ENCODE results near the gene KLHL30.

Gene KLHL30, protein sequence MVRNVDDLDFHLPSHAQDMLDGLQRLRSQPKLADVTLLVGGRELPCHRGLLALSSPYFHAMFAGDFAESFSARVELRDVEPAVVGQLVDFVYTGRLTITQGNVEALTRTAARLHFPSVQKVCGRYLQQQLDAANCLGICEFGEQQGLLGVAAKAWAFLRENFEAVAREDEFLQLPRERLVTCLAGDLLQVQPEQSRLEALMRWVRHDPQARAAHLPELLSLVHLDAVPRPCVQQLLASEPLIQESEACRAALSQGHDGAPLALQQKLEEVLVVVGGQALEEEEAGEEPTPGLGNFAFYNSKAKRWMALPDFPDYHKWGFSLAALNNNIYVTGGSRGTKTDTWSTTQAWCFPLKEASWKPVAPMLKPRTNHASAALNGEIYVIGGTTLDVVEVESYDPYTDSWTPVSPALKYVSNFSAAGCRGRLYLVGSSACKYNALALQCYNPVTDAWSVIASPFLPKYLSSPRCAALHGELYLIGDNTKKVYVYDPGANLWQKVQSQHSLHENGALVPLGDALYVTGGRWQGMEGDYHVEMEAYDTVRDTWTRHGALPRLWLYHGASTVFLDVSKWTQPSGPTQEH

DNA sequence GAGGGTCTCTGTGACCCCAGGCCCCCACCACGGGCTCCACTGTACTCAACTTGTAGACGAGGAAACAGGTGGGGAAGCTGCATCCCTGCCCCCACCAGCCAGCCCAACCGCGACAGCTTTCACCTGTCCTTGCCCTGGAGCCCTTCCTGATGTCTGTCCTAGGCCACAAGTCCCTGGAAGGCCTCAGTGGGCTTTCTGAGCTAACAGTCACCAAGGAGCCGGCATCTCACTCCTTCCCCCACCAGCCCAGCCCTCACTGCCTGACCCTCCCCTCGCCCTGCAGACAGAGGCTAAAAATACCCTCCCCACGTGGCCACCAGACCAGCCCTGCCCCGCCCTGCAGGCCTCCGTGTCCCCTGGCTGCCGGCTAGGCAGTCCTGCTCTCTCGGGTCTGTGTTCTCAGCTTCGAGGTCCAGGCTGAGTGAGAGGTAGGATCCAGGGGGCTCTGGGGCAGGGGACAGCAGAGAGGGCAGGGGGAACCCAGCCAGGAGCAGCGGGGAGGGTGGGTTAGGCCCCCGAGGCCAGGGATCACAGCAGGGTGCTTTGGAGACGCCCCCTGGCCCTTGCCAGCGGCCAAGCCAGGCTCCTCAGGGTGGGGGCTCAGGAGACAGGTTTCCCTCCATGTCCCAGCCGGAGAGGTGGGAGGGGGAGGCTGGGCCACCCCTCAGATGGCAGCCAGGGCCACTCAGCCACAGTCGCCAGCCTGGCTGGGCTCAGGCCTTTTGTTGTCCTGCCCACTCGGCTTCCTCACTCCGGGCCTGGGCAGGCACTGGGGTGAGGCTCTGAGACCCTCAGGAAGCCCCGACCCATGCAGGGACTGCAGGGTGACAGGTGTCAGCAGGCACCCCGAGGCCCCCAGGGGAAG, at the start of gene KLHL30:
TSS of gene KLHL30 (plus strand) at position 338 of the 865 bp plus-strand sequence. CDS start 2,087 bp downstream, outside the sequence.
- WGBS (ENCODE audit: insufficient coverage, insufficient read length): no CpG with 5 or more reads among the region's 22 CpGs
- Histone ChIP-seq H3K9me3 (ENCODE audit: control insufficient read depth, insufficient read depth, low read length) (no peaks in the 10 kb centered on the region), H3K27ac (ENCODE audit: low read length) (no peak within 1 kb of the TSS), H3K36me3 (ENCODE audit: control insufficient read depth, insufficient read depth, low read length) (no peaks in the 10 kb centered on the region), H3K4me3 (ENCODE audit: low read length) (no peak within 1 kb of the TSS), H3K4me1 (ENCODE audit: control insufficient read depth, insufficient read depth, low read length) (peaks cover 2% of the 10 kb centered on the region; the same call in 1 of the 2 replicates), H3K27me3 (ENCODE audit: control insufficient read depth, insufficient read depth, low read length) (no peaks in the 10 kb centered on the region)
- DNase-seq (ENCODE audit: low read depth, low spot score): no peak

DNA sequence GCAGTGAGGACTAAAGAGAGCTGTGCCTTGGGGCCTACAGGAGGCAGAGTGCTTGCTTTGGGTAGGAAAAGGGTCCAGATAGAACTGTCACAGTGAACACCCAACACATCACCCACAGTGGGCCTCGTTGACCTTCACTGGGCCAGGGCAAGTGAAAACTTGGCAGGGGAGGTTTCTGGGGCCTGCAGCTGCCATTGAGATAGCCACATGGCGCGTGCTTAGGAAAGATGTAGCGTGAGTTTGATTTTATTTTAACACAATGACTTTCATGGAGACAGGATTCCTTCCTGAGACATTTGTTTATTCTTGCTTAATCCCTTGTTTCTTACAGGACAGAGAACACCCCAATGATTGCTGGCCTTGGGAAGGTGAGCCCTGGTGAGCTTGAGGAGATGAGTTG, 47.6 kb upstream of the KLHL30 start:
- no peak for DNase-seq (ENCODE audit: low read depth, low spot score)
- H3K36me3 ChIP-seq (ENCODE audit: control insufficient read depth, insufficient read depth, low read length): peaks cover 2% of the 10 kb centered on the region; the same call in 1 of the 2 replicates
- no peak overlapping the region for H3K27ac ChIP-seq (ENCODE audit: low read length)
- no CpG with 5 or more reads among the region's 4 CpGs for WGBS (ENCODE audit: insufficient coverage, insufficient read length)
- no peaks in the 10 kb centered on the region for H3K4me1 ChIP-seq (ENCODE audit: control insufficient read depth, insufficient read depth, low read length)
- H3K27me3 ChIP-seq (ENCODE audit: control insufficient read depth, insufficient read depth, low read length): no peaks in the 10 kb centered on the region
- H3K9me3 ChIP-seq (ENCODE audit: control insufficient read depth, insufficient read depth, low read length): no peaks in the 10 kb centered on the region; the same call in 1 of the 2 replicates
- no peak overlapping the region for H3K4me3 ChIP-seq (ENCODE audit: low read length)

DNA sequence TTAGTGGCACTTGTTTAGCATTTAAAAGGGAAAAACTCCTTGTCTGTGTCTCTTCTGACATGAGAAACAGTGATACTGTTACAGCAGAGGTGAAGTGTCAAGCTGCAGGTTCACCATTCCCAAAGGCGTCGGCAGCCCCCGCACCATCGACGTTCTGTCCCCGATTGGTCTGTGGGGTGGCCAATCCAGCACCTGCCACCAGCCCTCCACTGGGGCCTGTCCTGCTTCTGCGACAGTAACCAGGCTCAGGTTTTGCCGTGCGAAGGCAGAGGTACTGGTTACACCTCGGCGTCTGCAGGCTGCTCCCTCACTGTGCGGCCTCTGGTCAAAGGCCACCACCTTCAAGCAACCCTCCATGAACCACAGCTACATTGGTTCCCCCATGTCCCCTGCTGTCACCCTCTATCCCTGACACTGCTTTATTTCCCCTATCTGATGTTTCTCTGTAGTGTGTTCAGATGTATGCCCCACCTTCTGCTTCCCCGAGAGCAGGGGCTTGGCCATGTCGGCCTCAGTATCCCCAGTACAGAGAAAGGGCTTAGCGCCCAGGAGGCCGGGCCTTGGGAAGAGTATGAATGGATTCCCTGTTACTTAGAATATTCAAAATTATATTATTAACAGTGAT, 46.9 kb upstream of the KLHL30 start:
- Histone ChIP-seq H3K27me3 (ENCODE audit: control insufficient read depth, insufficient read depth, low read length) (no peaks in the 10 kb centered on the region), H3K9me3 (ENCODE audit: control insufficient read depth, insufficient read depth, low read length) (no peaks in the 10 kb centered on the region), H3K27ac (ENCODE audit: low read length) (no peak overlapping the region), H3K4me1 (ENCODE audit: control insufficient read depth, insufficient read depth, low read length) (peaks cover 2% of the 10 kb centered on the region), H3K4me3 (ENCODE audit: low read length) (no peak overlapping the region), H3K36me3 (ENCODE audit: control insufficient read depth, insufficient read depth, low read length) (peaks cover 2% of the 10 kb centered on the region; the same call in 1 of the 2 replicates)
- no CpG with 5 or more reads among the region's 16 CpGs for WGBS (ENCODE audit: insufficient coverage, insufficient read length)
- DNase-seq (ENCODE audit: low read depth, low spot score): no peak

DNA sequence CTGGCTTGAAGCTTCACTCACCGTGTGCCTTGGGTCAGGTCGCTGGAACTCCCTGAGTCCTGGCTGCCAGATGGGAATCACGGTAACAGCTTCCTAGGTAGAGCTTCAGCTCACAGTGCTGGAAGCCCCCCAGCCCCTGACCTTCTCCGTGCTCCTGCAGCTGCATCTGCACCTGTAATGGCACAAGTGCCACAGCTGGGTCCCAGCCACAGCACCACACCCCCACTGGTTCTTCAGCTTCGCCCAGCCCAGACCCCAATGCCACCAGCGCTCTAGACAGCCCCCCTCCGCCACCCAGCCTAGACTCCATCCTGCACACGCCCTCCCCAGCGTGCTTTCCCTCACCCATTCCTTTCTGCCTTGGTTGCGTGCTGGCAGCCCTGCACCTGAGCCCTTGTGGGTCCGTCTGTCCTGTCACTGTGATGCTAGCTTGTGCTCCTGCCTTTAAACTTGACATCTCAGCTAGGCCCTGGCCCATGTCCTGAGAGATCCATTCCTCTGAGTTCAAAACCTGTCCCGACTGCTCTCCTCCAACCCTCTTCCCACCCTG, 45.9 kb upstream of the KLHL30 start:
- no peak for DNase-seq (ENCODE audit: low read depth, low spot score)
- Histone ChIP-seq H3K36me3 (ENCODE audit: control insufficient read depth, insufficient read depth, low read length) (peaks cover 2% of the 10 kb centered on the region; the same call in 1 of the 2 replicates), H3K4me3 (ENCODE audit: low read length) (no peak overlapping the region), H3K9me3 (ENCODE audit: control insufficient read depth, insufficient read depth, low read length) (no peaks in the 10 kb centered on the region), H3K27ac (ENCODE audit: low read length) (no peak overlapping the region), H3K4me1 (ENCODE audit: control insufficient read depth, insufficient read depth, low read length) (peaks cover 6% of the 10 kb centered on the region), H3K27me3 (ENCODE audit: control insufficient read depth, insufficient read depth, low read length) (no peaks in the 10 kb centered on the region)
- WGBS (ENCODE audit: insufficient coverage, insufficient read length): no CpG with 5 or more reads among the region's 12 CpGs

DNA sequence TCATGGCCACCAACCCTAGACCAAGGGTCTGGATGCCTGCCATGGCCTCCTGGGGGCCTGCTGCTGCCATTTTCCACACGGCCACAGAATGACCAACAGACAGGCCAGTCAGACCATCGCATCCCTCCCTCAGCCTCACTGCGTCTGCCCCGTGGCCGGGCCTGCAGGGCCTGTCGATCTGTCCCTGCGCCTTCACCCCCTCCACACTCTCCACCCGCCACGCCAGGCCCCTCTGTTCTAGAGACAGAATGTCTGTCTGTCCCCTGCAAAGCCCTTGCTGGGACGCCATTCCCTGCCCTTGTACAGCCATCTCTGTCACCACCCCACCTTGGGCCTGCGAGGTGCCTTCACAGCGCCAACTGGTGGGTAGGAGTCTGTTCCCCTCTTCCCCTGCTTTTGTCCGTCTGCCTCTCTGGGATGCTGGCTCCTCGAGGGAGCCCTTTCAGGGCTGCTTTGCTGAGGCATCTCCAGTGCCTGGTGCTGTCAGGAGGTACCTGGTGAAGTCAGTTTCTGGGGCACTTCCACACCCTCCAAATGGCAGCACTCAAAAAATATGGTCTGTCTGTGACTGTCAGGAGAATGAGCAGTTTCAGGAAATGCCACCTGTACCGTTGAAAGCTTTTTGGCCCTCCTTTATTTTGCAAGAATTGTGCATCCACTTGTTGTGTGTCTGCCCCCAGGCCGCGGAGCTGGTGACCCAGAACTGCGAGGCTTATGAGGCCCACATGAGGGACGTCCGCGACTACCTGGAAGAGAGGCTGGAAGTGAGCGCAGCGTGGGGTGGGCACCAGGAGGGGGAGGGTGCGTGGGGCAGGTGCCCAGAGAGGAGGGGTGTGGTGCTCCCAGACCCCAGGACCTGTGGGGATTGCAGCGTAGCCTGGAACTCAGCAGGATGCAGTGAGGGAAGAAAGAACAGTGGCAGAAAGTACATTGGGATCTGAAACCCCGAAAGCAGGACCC, 45.0 kb upstream of the KLHL30 start:
- Histone ChIP-seq H3K27me3 (ENCODE audit: control insufficient read depth, insufficient read depth, low read length) (no peaks in the 10 kb centered on the region), H3K36me3 (ENCODE audit: control insufficient read depth, insufficient read depth, low read length) (peaks cover 4% of the 10 kb centered on the region; the same call in 1 of the 2 replicates), H3K4me1 (ENCODE audit: control insufficient read depth, insufficient read depth, low read length) (peaks cover 11% of the 10 kb centered on the region), H3K9me3 (ENCODE audit: control insufficient read depth, insufficient read depth, low read length) (no peaks in the 10 kb centered on the region), H3K27ac (ENCODE audit: low read length) (no peak overlapping the region), H3K4me3 (ENCODE audit: low read length) (no peak overlapping the region)
- no CpG with 5 or more reads among the region's 26 CpGs for WGBS (ENCODE audit: insufficient coverage, insufficient read length)
- no peak for DNase-seq (ENCODE audit: low read depth, low spot score)

DNA sequence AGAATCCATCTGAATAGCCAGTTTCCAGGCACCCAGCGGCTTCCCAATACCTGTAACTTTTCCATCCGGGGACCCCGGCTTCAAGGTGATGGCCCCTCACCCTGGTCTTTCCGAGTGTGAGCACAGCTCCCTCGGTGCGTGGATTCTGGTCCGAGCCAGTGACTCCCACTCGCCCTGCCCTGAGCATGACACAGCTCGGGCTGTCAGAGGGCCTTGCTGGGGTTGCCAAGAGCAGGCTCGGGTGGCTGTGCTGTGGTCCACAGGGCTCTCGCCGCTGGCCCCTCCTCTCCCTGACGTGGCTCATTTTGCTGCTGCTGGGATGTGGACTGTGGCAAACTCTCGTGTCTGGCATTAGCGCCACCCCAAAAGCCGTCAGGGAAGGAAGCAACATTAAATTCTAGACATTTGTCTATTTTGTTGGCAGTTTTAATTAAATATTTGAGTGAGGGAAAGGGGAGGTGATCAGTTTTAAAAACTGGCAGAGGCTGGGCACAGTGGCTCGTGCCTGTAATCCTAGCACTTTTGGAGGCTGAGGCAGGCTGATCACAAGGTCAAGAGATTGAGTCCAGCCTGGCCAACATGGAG, 43.9 kb upstream of the KLHL30 start:
- no peak for DNase-seq (ENCODE audit: low read depth, low spot score)
- Histone ChIP-seq H3K36me3 (ENCODE audit: control insufficient read depth, insufficient read depth, low read length) (peaks cover 4% of the 10 kb centered on the region; the same call in 1 of the 2 replicates), H3K9me3 (ENCODE audit: control insufficient read depth, insufficient read depth, low read length) (no peaks in the 10 kb centered on the region), H3K27me3 (ENCODE audit: control insufficient read depth, insufficient read depth, low read length) (no peaks in the 10 kb centered on the region), H3K4me1 (ENCODE audit: control insufficient read depth, insufficient read depth, low read length) (peaks cover 11% of the 10 kb centered on the region), H3K4me3 (ENCODE audit: low read length) (no peak overlapping the region), H3K27ac (ENCODE audit: low read length) (no peak overlapping the region)
- no CpG with 5 or more reads among the region's 17 CpGs for WGBS (ENCODE audit: insufficient coverage, insufficient read length)

DNA sequence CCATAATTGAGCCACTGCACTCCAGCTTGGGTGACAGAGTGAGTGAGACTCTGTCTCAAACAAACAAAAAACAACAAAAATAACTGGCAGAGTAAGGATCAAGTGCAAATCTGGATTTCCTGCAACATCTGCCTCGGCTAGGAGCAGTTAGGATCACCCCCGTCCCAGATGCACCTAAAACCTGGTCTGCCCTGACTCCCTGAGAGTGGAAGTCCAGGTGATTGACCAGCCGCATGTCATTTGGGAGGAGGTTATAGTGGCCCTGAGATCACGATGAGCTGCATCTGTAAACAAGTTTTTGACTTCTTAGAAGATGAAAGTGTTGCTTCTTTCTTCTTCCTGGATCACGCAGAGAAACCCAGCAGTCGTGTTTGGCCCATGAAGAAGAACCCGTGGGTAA, 43.3 kb upstream of the KLHL30 start:
- H3K4me1 ChIP-seq (ENCODE audit: control insufficient read depth, insufficient read depth, low read length): peaks cover 11% of the 10 kb centered on the region
- H3K27ac ChIP-seq (ENCODE audit: low read length): no peak overlapping the region
- peaks cover 4% of the 10 kb centered on the region; the same call in 1 of the 2 replicates for H3K36me3 ChIP-seq (ENCODE audit: control insufficient read depth, insufficient read depth, low read length)
- DNase-seq (ENCODE audit: low read depth, low spot score): no peak
- H3K4me3 ChIP-seq (ENCODE audit: low read length): no peak overlapping the region
- WGBS (ENCODE audit: insufficient coverage, insufficient read length): no CpG with 5 or more reads among the region's 7 CpGs
- no peaks in the 10 kb centered on the region for H3K9me3 ChIP-seq (ENCODE audit: control insufficient read depth, insufficient read depth, low read length)
- no peaks in the 10 kb centered on the region for H3K27me3 ChIP-seq (ENCODE audit: control insufficient read depth, insufficient read depth, low read length)

DNA sequence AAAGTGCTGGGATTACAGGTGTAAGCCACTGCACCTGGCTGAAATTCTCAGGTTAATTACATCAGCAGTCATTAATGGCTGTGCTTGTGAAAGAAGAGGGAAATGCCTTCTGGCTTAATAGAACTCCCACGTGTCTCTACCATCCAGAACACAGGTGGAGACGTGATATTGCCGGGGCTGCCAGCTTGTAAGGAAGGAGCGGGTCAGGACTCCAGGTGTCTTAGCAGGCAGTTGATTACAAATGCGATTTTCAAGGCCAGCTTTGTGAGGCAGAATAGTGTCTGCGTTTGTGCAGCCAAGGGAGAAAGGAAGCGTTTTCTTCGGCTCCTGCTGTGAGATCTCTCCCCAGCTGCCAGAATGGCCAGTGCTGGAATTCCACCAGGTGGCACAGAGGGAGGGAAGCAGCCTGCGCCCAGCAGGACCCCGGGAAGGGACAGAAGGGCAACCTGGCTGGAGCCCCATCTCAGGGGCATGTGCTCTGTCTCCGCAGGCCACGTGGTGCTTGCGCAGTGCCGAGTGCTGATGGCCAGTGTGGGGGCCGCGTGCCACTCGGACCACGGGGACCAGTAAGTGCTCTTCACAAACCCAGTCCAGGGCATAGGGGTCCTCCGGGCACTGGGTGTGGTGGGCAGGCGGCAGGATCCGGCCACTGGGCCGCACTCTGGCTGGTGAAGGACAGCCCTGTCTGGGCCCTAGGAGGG, 42.0 kb upstream of the KLHL30 start:
- DNase-seq (ENCODE audit: low read depth, low spot score): no peak
- no peaks in the 10 kb centered on the region for H3K9me3 ChIP-seq (ENCODE audit: control insufficient read depth, insufficient read depth, low read length)
- H3K4me3 ChIP-seq (ENCODE audit: low read length): no peak overlapping the region
- H3K27me3 ChIP-seq (ENCODE audit: control insufficient read depth, insufficient read depth, low read length): no peaks in the 10 kb centered on the region
- H3K36me3 ChIP-seq (ENCODE audit: control insufficient read depth, insufficient read depth, low read length): peaks cover 4% of the 10 kb centered on the region; the same call in 1 of the 2 replicates
- no peak overlapping the region for H3K27ac ChIP-seq (ENCODE audit: low read length)
- H3K4me1 ChIP-seq (ENCODE audit: control insufficient read depth, insufficient read depth, low read length): peaks cover 11% of the 10 kb centered on the region
- no CpG with 5 or more reads among the region's 22 CpGs for WGBS (ENCODE audit: insufficient coverage, insufficient read length)

All from iPS DF 6.9 (cell line).